Ascending aorta (tissue), 2 donors: Measurements from ENCODE around the gene PLEKHG2. TPM values are rescaled to one million over a fixed set of nuclear protein-coding genes. Genes with fewer than 3 reads are reported as not detected.

Experiments used
- DNase-seq, 2 donors: peaks; one replicate each; pipeline ENCODE4 v3.0.0-alpha.2; 2019; ENCODE audit warnings: low spot score in 2 of 2
- H3K27ac ChIP-seq, 2 donors: fragments of 200-600 bp; sonication (generic); one replicate each; pipeline ENCODE4 v1.5.1; 2016 to 2017; ENCODE audit warnings: mild to moderate bottlenecking in 1 of 2
- H3K27me3 ChIP-seq: fragments of 200-600 bp; sonication (generic); one replicate; pipeline ENCODE4 v1.5.1; 2017
- H3K36me3 ChIP-seq, 2 donors: fragments of 200-600 bp; sonication (generic); one replicate each; pipeline ENCODE4 v1.5.1; 2016
- H3K4me1 ChIP-seq, 2 donors: fragments of 200-600 bp; sonication (generic); one replicate each; pipeline ENCODE4 v1.5.1; 2016 to 2017; ENCODE audit warnings: mild to moderate bottlenecking in 1 of 2
- H3K4me3 ChIP-seq, 2 donors: fragments of 200-600 bp; sonication (generic); one replicate each; pipeline ENCODE4 v1.5.1; 2016 to 2017; ENCODE audit warnings: mild to moderate bottlenecking in 1 of 2
- H3K9me3 ChIP-seq, 2 donors: fragments of 200-600 bp; sonication (generic); one replicate each; pipeline ENCODE4 v1.5.1; 2016
- CTCF ChIP-seq, 3 experiments: fragments of 200-600 bp in 2 of 3; fragments of 450-650 bp in 1 of 3; sonication (generic) in 2 of 3; IDR thresholded peaks; one replicate each; pipeline ENCODE4 v1.5.1; 2016 to 2019; ENCODE audit warnings: antibody characterized with exemption in 3 of 3, mild to moderate bottlenecking in 1 of 3, moderate library complexity in 1 of 3
- intact Hi-C: fragments of 100-400 bp; cut with DNase I; formaldehyde crosslinking; loops from one replicate; pipeline ENCODE4 v1.15.1; 2023
- total RNA-seq: library from RNA; depleted of rRNA; stranded (reverse); fragments of >200 nt; gene quantifications from one replicate; pipeline ENCODE4 v1.1.0, GENCODE V29; 2016

PLEKHG2 gene
- total RNA-seq, 1 donor from 2014 or later, result 52.9 TPM

DNA sequence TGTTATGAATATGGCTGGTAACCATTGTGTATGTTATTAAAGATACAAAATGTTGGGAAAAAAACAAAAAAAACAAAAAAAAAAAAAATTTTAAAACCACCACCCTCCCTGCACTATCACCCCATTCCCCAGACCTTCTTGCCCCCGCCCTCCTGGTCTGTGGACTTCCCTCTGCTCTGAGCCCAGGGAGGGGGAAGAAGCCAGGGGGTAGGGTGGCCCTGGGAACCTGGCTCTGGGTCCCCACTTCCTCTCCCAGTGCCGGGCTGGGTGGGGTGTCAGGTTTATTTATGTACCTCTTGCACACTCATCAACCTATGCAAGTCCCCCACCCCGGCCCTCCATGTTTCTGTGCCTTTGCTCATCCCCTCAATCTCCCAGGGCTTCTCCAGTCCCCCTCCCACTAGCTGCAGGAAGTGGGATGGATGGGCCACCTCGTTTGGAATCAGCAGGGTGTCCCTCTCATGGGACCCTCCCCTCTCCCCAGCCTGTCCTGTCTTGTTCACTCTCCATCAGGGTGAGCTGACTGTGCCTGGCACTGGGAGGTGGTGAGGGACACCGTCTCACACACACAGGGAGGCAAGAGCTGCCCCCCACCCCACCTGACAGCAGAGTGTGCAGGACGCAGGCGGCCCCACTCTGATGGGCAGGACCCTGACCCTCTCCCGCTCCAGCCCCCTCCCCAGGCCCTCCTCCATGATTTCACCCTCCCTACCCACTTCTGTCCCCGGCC, 27.5 kb upstream of the PLEKHG2 start:
- Histone ChIP-seq H3K4me3 (no peak overlapping the region), H3K27ac (no peak overlapping the region), H3K27me3 (no peaks in the 10 kb centered on the region), H3K9me3 (no peaks in the 10 kb centered on the region), H3K4me1 (peaks cover 0 to 8% of the 10 kb centered on the region in 2 donors), H3K36me3 (peaks cover 81 to 95% of the 10 kb centered on the region in 2 donors)
- DNase-seq, result no peak
- no peak for TF ChIP-seq CTCF (IDR thresholded peaks at IDR 0.05)
- intact Hi-C loops, result no loop called here

DNA sequence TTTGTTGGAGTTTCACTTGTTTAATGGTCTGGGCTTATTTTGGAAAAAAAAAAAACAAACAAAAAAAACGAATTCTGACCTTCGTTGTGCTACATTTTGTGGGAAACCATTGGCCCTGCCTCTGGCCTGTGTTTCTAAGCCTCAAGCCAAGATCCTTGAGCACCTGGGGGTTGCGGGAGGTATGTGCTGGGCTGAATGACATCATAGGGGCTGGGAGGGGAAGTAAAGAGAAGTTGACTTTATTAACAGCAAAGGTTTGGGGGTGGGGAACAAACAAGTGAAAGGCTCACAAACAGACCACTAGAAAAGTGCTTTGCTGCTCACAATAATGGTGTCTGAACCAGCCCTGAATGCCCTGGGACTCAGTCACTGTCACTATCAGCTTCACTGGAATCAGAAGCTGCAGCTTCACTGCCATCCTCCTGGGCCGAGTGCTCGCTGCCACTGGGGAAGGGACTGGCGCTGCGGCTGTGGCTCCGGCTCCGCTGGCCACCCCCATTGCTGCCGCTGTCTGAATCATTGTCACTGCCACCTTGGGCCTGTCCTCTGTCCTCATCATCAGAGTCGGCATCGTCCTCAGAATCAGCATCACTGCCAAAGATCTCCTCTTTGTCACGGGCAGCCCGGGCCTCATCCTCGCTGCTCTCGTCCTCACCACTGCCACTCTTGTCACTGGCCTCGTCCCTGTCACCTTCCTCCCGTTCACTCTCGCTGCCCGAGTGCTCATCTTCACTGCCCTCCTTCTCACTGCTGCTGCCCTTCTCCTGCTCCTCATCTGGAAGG, 26.6 kb upstream of the PLEKHG2 start:
- Histone ChIP-seq H3K4me3 (no peak overlapping the region), H3K27ac (no peak overlapping the region), H3K9me3 (no peaks in the 10 kb centered on the region), H3K4me1 (peaks cover 0 to 12% of the 10 kb centered on the region in 2 donors), H3K36me3 (peaks cover 73 to 87% of the 10 kb centered on the region in 2 donors), H3K27me3 (no peaks in the 10 kb centered on the region)
- TF ChIP-seq CTCF (IDR thresholded peaks at IDR 0.05), result no peak
- DNase-seq, result no peak
- intact Hi-C loops, result no loop called here

DNA sequence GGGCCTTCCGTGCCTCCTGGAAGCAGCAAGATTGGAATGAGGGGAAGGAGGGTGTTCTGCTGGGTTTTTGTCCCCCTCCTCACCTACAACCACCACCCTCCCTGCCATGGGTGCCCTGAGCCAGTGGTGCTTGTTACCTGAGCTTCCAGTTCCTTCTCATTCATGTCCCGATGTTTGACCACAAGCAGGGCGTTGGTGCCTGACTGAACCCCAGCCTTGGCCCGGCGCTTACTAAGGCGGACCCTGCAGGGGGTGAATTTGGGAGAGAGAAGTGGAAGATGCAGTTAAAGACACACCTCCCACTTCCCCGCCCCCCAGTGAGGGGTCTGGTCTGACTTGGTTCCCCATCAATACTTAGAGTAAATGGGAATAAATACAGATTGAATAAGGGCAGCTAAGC, 25.9 kb upstream of the PLEKHG2 start:
- no peak for DNase-seq
- Histone ChIP-seq H3K9me3 (no peaks in the 10 kb centered on the region), H3K4me3 (no peak overlapping the region), H3K36me3 (peaks cover 65 to 80% of the 10 kb centered on the region in 2 donors), H3K27me3 (no peaks in the 10 kb centered on the region), H3K4me1 (peaks cover 0 to 13% of the 10 kb centered on the region in 2 donors), H3K27ac (no peak overlapping the region)
- no peak for TF ChIP-seq CTCF (IDR thresholded peaks at IDR 0.05)
- intact Hi-C loops, result no loop called here

DNA sequence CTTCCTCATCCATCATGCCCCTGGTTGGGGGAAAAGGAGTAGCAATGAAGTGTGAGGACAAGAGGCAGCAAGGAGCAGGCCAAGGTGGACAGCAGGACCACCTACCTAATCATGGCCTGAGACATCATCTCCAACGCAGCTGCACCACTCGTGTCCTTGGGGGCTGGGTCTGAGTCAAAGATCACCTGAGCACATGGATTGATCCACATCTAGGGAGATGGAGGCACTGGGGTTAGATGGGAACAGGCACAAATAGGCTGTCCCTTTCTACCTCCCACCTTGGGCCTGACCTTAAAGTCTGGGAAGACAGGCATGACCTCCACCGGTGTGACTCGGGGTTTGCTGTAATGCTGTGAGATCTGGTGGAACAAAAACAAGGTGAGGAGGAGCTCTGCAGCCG, 23.8 kb upstream of the PLEKHG2 start:
- H3K27ac ChIP-seq, result peak overlapping the region in 1 of 2 donors; percentile 100
- peaks cover 49 to 63% of the 10 kb centered on the region in 2 donors for H3K36me3 ChIP-seq
- peaks cover 8 to 21% of the 10 kb centered on the region in 2 donors for H3K4me1 ChIP-seq
- no peaks in the 10 kb centered on the region for H3K27me3 ChIP-seq
- intact Hi-C loops, result no loop called here
- TF ChIP-seq CTCF (IDR thresholded peaks at IDR 0.05), result no peak
- H3K9me3 ChIP-seq, result no peaks in the 10 kb centered on the region
- H3K4me3 ChIP-seq, result no peak overlapping the region
- DNase-seq, result no peak

DNA sequence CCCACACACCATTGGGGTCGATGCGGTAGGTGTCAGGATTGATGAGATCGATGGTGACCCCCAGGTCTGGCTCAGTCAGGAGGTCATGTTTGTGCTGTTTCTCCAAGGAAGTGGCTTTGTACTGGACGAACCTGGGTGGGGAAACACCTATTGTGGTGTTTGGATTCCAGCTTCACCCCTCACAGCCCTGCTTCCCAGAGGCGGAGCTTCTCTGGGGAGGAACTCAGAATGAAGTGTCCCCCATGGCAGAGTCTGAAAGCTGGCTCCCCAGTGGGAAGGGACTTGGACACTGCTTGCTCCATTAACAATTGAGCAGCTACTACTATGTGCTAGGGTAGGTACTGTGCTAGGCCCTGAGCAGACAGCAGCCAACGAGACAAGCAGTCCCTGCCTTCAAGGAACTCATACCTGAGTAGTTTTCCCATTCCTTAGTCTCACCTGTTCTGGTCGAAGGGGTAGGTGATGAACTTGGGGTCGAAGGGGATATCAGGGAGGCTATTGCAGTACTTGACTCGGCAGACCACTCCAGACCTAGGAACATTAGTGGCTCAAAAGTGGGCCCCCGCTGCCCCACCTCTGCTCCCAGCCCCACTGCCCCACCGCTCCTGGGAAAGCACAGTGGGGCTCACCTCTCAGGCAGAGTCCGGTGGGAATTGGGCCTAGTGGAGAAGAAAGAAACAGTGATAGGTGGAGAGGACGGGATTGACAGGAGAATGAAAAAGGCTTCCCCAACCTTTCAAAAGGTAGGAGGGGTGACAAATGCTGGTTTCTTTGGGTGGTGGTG, 22.6 kb upstream of the PLEKHG2 start:
- H3K27me3 ChIP-seq, result no peaks in the 10 kb centered on the region
- peak overlapping the region; percentile 78 to 93 for H3K4me3 ChIP-seq
- H3K36me3 ChIP-seq, result peaks cover 55 to 58% of the 10 kb centered on the region in 2 donors
- H3K9me3 ChIP-seq, result no peaks in the 10 kb centered on the region
- intact Hi-C loops, result loop anchor here (2.0 kb wide), 4 partner anchors 23 to 143 kb away; partner anchors contain the start of genes EID2B, PLEKHG2, SAMD4B and TIMM50
- H3K27ac ChIP-seq, result peak overlapping the region; percentile 98 to 100
- TF ChIP-seq CTCF (IDR thresholded peaks at IDR 0.05), result no peak
- H3K4me1 ChIP-seq, result peaks cover 8 to 21% of the 10 kb centered on the region in 2 donors
- DNase-seq, result no peak
